GM21423 (cell line): ENCODE data around the gene LARGE2.

ENCODE experiments used
- ATAC-seq: cut with Tn5 transposase; IDR thresholded peaks from one replicate; pipeline ENCODE4 v1.9.1; 2021; ENCODE audit warnings: mild to moderate bottlenecking, moderate library complexity; ENCODE audit not compliant: unreplicated experiment

The LARGE2 gene

GRCh38 chr11:45922425-45923082, at the start of gene LARGE2:
Gene LARGE2 (plus strand): TSS chr11:45922656. CDS start chr11:45922883, 227 bp downstream.
- ATAC-seq = no peak

GRCh38 chr11:45876401-45876800, 46.1 kb upstream of the LARGE2 start:
- ATAC-seq = no peak

GRCh38 chr11:45877221-45877620, 45.2 kb upstream of the LARGE2 start:
- no peak for ATAC-seq

- ATAC-seq = no peak
Measured at GRCh38 chr11:45877845-45878244, 44.6 kb upstream of the LARGE2 start.

- ATAC-seq = no peak
Measured at GRCh38 chr11:45879803-45880686, 42.4 kb upstream of the LARGE2 start.

- no peak for ATAC-seq
Measured at GRCh38 chr11:45880772-45881570, 41.5 kb upstream of the LARGE2 start.

GRCh38 chr11:45881708-45882368, 40.6 kb upstream of the LARGE2 start:
- ATAC-seq = no peak

GRCh38 chr11:45884596-45885185, 37.8 kb upstream of the LARGE2 start:
- no peak for ATAC-seq

- ATAC-seq = peak; percentile 65
Measured at GRCh38 chr11:45885274-45885920, 37.1 kb upstream of the LARGE2 start, which contains the start of gene MAPK8IP1. Gene MAPK8IP1 (plus strand): TSS chr11:45885651. CDS start chr11:45885821, 170 bp downstream.

GRCh38 chr11:45885921-45886721, 36.3 kb upstream of the LARGE2 start:
- no peak for ATAC-seq

GRCh38 chr11:45886816-45887520, 35.5 kb upstream of the LARGE2 start:
- ATAC-seq = no peak

- ATAC-seq = no peak
Measured at GRCh38 chr11:45887587-45887986, 34.9 kb upstream of the LARGE2 start.

- ATAC-seq = no peak
Measured at GRCh38 chr11:45889555-45889954, 32.9 kb upstream of the LARGE2 start.

- no peak for ATAC-seq
Measured at GRCh38 chr11:45889966-45890365, 32.5 kb upstream of the LARGE2 start.

- ATAC-seq = no peak
Measured at GRCh38 chr11:45890886-45891550, 31.4 kb upstream of the LARGE2 start.

GRCh38 chr11:45892856-45893255, 29.6 kb upstream of the LARGE2 start:
- ATAC-seq = no peak

- no peak for ATAC-seq
Measured at GRCh38 chr11:45894555-45895247, 27.8 kb upstream of the LARGE2 start.
